IMR-90 (cell line): ENCODE data around the gene ARMC3. TPM values are rescaled to one million over a fixed set of nuclear protein-coding genes. Genes with fewer than 3 reads are reported as not detected.

Source experiments
- ATAC-seq: fragments of 200-7000 bp; cut with Tn5 transposase; 2 replicates; pipeline ENCODE4 v1.9.1; 2020; ENCODE audit warnings: low read depth, mild to moderate bottlenecking, moderate library complexity
- BruUV-seq: library from RNA; stranded (reverse); fragments of 400-500 nt; replicated peaks from 2 replicates; lab custom pipeline; 2021; lab: Mats Ljungman, UMichigan
- CTCF ChIA-PET: fragments of 300-600 bp; formaldehyde crosslinking; extraction: SDS; loops from one replicate; lab custom pipeline; 2021; ENCODE audit warnings: antibody characterized with exemption; lab: Yijun Ruan, JAX
- POLR2A ChIA-PET: fragments of 300-600 bp; sonication (Branson Sonifier 250); formaldehyde crosslinking; loops from one replicate; lab custom pipeline; 2022; ENCODE audit warnings: antibody characterized with exemption; ENCODE audit not compliant: unreplicated experiment; lab: Charles Lee
- DNase-seq: peaks from one replicate; pipeline ENCODE4 v3.0.0; 2013
- H2AFZ ChIP-seq: replicated peaks from 2 replicates; pipeline ENCODE3; 2013; ENCODE audit warnings: low read length, mild to moderate bottlenecking; ENCODE audit not compliant: poor library complexity
- H2AK5ac ChIP-seq: 2 replicates; pipeline ENCODE4 v1.6.1; 2013; ENCODE audit warnings: low read depth, low read length, inconsistent platforms
- H2AK9ac ChIP-seq: replicated peaks from 2 replicates; pipeline ENCODE3; 2013; ENCODE audit warnings: mild to moderate bottlenecking, low read depth, low read length, moderate library complexity; ENCODE audit not compliant: poor library complexity
- H2BK120ac ChIP-seq: 2 replicates; pipeline ENCODE4 v1.6.1; 2013; ENCODE audit warnings: low read depth, low read length, inconsistent platforms
- H2BK15ac ChIP-seq: 3 replicates; pipeline ENCODE4 v1.6.1; 2013; ENCODE audit warnings: low read depth, low read length, inconsistent platforms
- H2BK20ac ChIP-seq: 2 replicates; pipeline ENCODE4 v1.6.1; 2013; ENCODE audit warnings: low read depth, mild to moderate bottlenecking, inconsistent platforms, low read length, moderate library complexity
- H2BK5ac ChIP-seq: 2 replicates; pipeline ENCODE4 v1.6.1; 2013; ENCODE audit warnings: mild to moderate bottlenecking, low read depth, low read length, inconsistent platforms; ENCODE audit not compliant: poor library complexity, severe bottlenecking
- H3K14ac ChIP-seq: replicated peaks from 2 replicates; pipeline ENCODE4 v1.6.1; 2013; ENCODE audit warnings: low read depth, low read length, inconsistent platforms
- H3K18ac ChIP-seq: 2 replicates; pipeline ENCODE4 v1.6.1; 2013; ENCODE audit warnings: low read depth, low read length, control low read depth
- H3K23ac ChIP-seq: 2 replicates; pipeline ENCODE4 v1.6.1; 2013; ENCODE audit warnings: low read depth, low read length, inconsistent platforms
- H3K27ac ChIP-seq: 2 replicates; pipeline ENCODE4 v1.5.1; 2013; ENCODE audit warnings: mild to moderate bottlenecking, control low read depth, low read length; ENCODE audit not compliant: insufficient read depth
- H3K27me3 ChIP-seq: 2 replicates; pipeline ENCODE4 v1.6.1; 2013; ENCODE audit warnings: low read length; ENCODE audit not compliant: control insufficient read depth, insufficient read depth
- H3K36me3 ChIP-seq: 2 replicates; pipeline ENCODE4 v1.6.1; 2013; ENCODE audit warnings: low read length, mixed read lengths; ENCODE audit not compliant: control insufficient read depth, insufficient read depth
- H3K4ac ChIP-seq: 2 replicates; pipeline ENCODE4 v1.6.1; 2013; ENCODE audit warnings: low read depth, low read length, inconsistent platforms
- H3K4me1 ChIP-seq: 2 replicates; pipeline ENCODE4 v1.6.1; 2013; ENCODE audit warnings: low read length, mixed read lengths; ENCODE audit not compliant: control insufficient read depth, insufficient read depth
- H3K4me2 ChIP-seq: 2 replicates; pipeline ENCODE4 v1.6.1; 2013; ENCODE audit warnings: low read depth, mild to moderate bottlenecking, control low read depth, low read length, moderate library complexity
- H3K4me3 ChIP-seq: 2 replicates; pipeline ENCODE4 v1.5.1; 2013; ENCODE audit warnings: low read depth, mild to moderate bottlenecking, control low read depth, low read length, moderate library complexity; ENCODE audit not compliant: insufficient read depth
- H3K56ac ChIP-seq: 2 replicates; pipeline ENCODE4 v1.6.1; 2013; ENCODE audit warnings: low read length, inconsistent platforms; ENCODE audit not compliant: insufficient read depth; ENCODE audit errors: extremely low read depth
- H3K79me1 ChIP-seq, 2 experiments: 2 replicates each; pipeline ENCODE4 v1.6.1; 2013; ENCODE audit warnings: low read length in 2 of 2, inconsistent platforms in 1 of 2, low read depth in 1 of 2
- H3K9ac ChIP-seq: 2 replicates; pipeline ENCODE4 v1.6.1; 2013; ENCODE audit warnings: low read depth, low read length, control low read depth
- H3K9me1 ChIP-seq: 2 replicates; pipeline ENCODE4 v1.6.1; 2013; ENCODE audit warnings: low read length, inconsistent platforms; ENCODE audit not compliant: insufficient read depth
- H3K9me3 ChIP-seq: 2 replicates; pipeline ENCODE4 v1.6.1; 2013; ENCODE audit warnings: low read length; ENCODE audit not compliant: control insufficient read depth, insufficient read depth
- H4K20me1 ChIP-seq: 2 replicates; pipeline ENCODE4 v1.6.1; 2013; ENCODE audit warnings: low read length, inconsistent platforms; ENCODE audit not compliant: insufficient read depth
- H4K5ac ChIP-seq: 2 replicates; pipeline ENCODE4 v1.6.1; 2013; ENCODE audit warnings: mild to moderate bottlenecking, low read depth, low read length, control low read depth
- H4K8ac ChIP-seq, 2 experiments: 2 replicates each; pipeline ENCODE4 v1.6.1; 2013; ENCODE audit warnings: low read depth in 2 of 2, low read length in 2 of 2, control low read depth in 1 of 2, inconsistent platforms in 1 of 2
- H4K91ac ChIP-seq: 2 replicates; pipeline ENCODE4 v1.6.1; 2013; ENCODE audit warnings: low read depth, low read length, inconsistent platforms; ENCODE audit not compliant: insufficient read depth
- CEBPB ChIP-seq: IDR thresholded peaks from 2 replicates; pipeline ENCODE4 v1.6.1; 2012; ENCODE audit warnings: low read depth, low read length, improper control_type of control experiment
- CHD1 ChIP-seq: IDR thresholded peaks from 2 replicates; pipeline ENCODE4 v1.6.1; 2012; ENCODE audit warnings: low read depth, low read length, improper control_type of control experiment
- MAZ ChIP-seq: IDR thresholded peaks from 2 replicates; pipeline ENCODE4 v1.6.1; 2012; ENCODE audit warnings: low read depth, mild to moderate bottlenecking, low read length, improper control_type of control experiment, moderate library complexity, borderline replicate concordance
- MXI1 ChIP-seq: IDR thresholded peaks from 2 replicates; pipeline ENCODE4 v1.6.1; 2012; ENCODE audit warnings: low read depth, mild to moderate bottlenecking, low read length, moderate library complexity, borderline replicate concordance
- RAD21 ChIP-seq: IDR thresholded peaks from 2 replicates; pipeline ENCODE4 v1.6.1; 2012; ENCODE audit warnings: low read length, improper control_type of control experiment
- RFX5 ChIP-seq: IDR thresholded peaks from 2 replicates; pipeline ENCODE4 v1.8.0; 2012; ENCODE audit warnings: low read depth, mild to moderate bottlenecking, low read length, moderate library complexity
- SMC3 ChIP-seq: fragments of 150-350 bp; IDR thresholded peaks from 2 replicates; pipeline ENCODE4 v1.6.1; 2016; ENCODE audit warnings: low read depth, mild to moderate bottlenecking, antibody characterized with exemption, low read length, moderate library complexity
- USF2 ChIP-seq: fragments of 150-350 bp; IDR thresholded peaks from 2 replicates; pipeline ENCODE4 v1.6.1; 2017; ENCODE audit warnings: mild to moderate bottlenecking, antibody characterized with exemption, low read length, low read depth
- WGBS, 2 experiments: methylation state at CpG; one replicate each; pipeline versions ENCODE4 v1.1.5 to v1.1.7; 2013; ENCODE audit warnings: missing lambda C conversion rate in 2 of 2; ENCODE audit not compliant: insufficient read length in 1 of 2; ENCODE audit errors: extremely low coverage in 2 of 2; 5-methylcytosine and 5-hydroxymethylcytosine counted together
- dilution Hi-C: fragments of 300-500 bp; cut with HindIII; formaldehyde crosslinking; loops from one replicate; pipeline ENCODE4 v1.14.3; 2018; ENCODE audit warnings: low sequenced_read_pairs; ENCODE audit not compliant: unreplicated experiment
- in situ Hi-C: fragments of 300-500 bp; cut with MboI; formaldehyde crosslinking; loops from 3 replicates; pipeline ENCODE4 v1.14.3; 2019; ENCODE audit warnings: low sequenced_read_pairs, inconsistent platforms, mixed read lengths
- intact Hi-C: fragments of 100-400 bp; cut with micrococcal nuclease; formaldehyde crosslinking; loops from 2 replicates; pipeline ENCODE4 v1.10.0; 2022
- polyA plus RNA-seq, 3 experiments: library from polyadenylated mRNA; depleted of rRNA; stranded (reverse); fragments of >200 nt; gene quantifications; 2 replicates each; pipeline ENCODE4 v1.2.3, GENCODE V29; 2012; ENCODE audit warnings: low replicate concordance in 1 of 3
- total RNA-seq: library from RNA; depleted of rRNA; stranded (reverse); fragments of >200 nt; gene quantifications from 2 replicates; pipeline ENCODE4 v1.2.3, GENCODE V29; 2012

ARMC3 gene
- total and polyA plus RNA-seq, 2 of the 4 experiments (the other 2 are of a cell fraction): not detected

GRCh38 chr10:22962817-22963216 lies 35.0 kb downstream of the ARMC3 start:
- H4K5ac ChIP-seq: no peak overlapping the region
- TF ChIP-seq CHD1: no peak
- TF ChIP-seq RFX5: no peak
- TF ChIP-seq CEBPB: no peak
- TF ChIP-seq MAZ: no peak
- TF ChIP-seq SMC3: no peak
- TF ChIP-seq MXI1: no peak
- no peak for TF ChIP-seq RAD21
- TF ChIP-seq USF2: no peak
- no peaks in the 10 kb centered on the region for H3K9me1 ChIP-seq
- H3K4ac ChIP-seq: no peak overlapping the region
- no peak overlapping the region for H3K27ac ChIP-seq
- CTCF ChIA-PET: no interaction called here
- H3K18ac ChIP-seq: no peak overlapping the region
- H2BK5ac ChIP-seq: no peak overlapping the region
- H2BK15ac ChIP-seq: no peak overlapping the region
- no peaks in the 10 kb centered on the region for H4K20me1 ChIP-seq
- in situ Hi-C loops: no loop called here
- no peak overlapping the region for H2AK9ac ChIP-seq
- no peak overlapping the region for H3K56ac ChIP-seq
- WGBS, 2 experiments: no CpG with 5 or more reads among the region's 1 CpG
- BruUV-seq: no TSS peak
- ATAC-seq (no peak), DNase-seq (no peak)
- peaks cover 2% of the 10 kb centered on the region; the same call in 1 of the 2 replicates for H3K27me3 ChIP-seq
- no peak overlapping the region for H3K23ac ChIP-seq
- no peak overlapping the region for H3K4me3 ChIP-seq
- H3K14ac ChIP-seq: no peak overlapping the region
- H3K9me3 ChIP-seq: peaks cover 2% of the 10 kb centered on the region; the same call in 1 of the 2 replicates
- no peak overlapping the region for H3K4me2 ChIP-seq
- no peak overlapping the region for H3K9ac ChIP-seq
- no peak overlapping the region for H2AFZ ChIP-seq
- dilution Hi-C loops: no loop called here
- H3K79me1 ChIP-seq: no peaks in the 10 kb centered on the region
- H4K91ac ChIP-seq: no peak overlapping the region
- no peaks in the 10 kb centered on the region for H3K36me3 ChIP-seq
- no peak overlapping the region for H4K8ac ChIP-seq
- intact Hi-C loops: no loop called here
- H2BK120ac ChIP-seq: no peak overlapping the region
- H2BK20ac ChIP-seq: no peak overlapping the region
- POLR2A ChIA-PET: no interaction called here
- no peak overlapping the region for H2AK5ac ChIP-seq
- no peaks in the 10 kb centered on the region for H3K4me1 ChIP-seq
